Endothelial cell of umbilical vein (primary cell): Measurements from ENCODE around the gene SRD5A1.

ENCODE experiments used
- CTCF ChIP-seq, 2 donors: IDR thresholded peaks; 1 replicate in 1 of 2; 2 replicates in 1 of 2; pipeline ENCODE4 v1.5.1; 2011; ENCODE audit warnings: low read length in 2 of 2, mild to moderate bottlenecking in 2 of 2, moderate library complexity in 2 of 2, control low read depth in 1 of 2, inconsistent platforms in 1 of 2, low read depth in 1 of 2; ENCODE audit not compliant: insufficient read depth in 1 of 2; ENCODE audit errors: extremely low read depth in 1 of 2
- EZH2 ChIP-seq: IDR thresholded peaks from 2 replicates; pipeline ENCODE4 v1.6.1; 2012; ENCODE audit warnings: borderline replicate concordance, low read depth, mild to moderate bottlenecking, moderate library complexity, low read length, inconsistent platforms; ENCODE audit not compliant: severe bottlenecking
- POLR2A ChIP-seq: IDR thresholded peaks from 2 replicates; pipeline ENCODE4 v1.6.1; 2012; ENCODE audit warnings: low read depth, mild to moderate bottlenecking, control low read depth, low read length
- POLR2AphosphoS5 ChIP-seq: IDR thresholded peaks from 2 replicates; pipeline ENCODE4 v1.6.1; 2012; ENCODE audit warnings: low read depth, mild to moderate bottlenecking, control low read depth, low read length, moderate library complexity; ENCODE audit not compliant: insufficient read depth

DNA sequence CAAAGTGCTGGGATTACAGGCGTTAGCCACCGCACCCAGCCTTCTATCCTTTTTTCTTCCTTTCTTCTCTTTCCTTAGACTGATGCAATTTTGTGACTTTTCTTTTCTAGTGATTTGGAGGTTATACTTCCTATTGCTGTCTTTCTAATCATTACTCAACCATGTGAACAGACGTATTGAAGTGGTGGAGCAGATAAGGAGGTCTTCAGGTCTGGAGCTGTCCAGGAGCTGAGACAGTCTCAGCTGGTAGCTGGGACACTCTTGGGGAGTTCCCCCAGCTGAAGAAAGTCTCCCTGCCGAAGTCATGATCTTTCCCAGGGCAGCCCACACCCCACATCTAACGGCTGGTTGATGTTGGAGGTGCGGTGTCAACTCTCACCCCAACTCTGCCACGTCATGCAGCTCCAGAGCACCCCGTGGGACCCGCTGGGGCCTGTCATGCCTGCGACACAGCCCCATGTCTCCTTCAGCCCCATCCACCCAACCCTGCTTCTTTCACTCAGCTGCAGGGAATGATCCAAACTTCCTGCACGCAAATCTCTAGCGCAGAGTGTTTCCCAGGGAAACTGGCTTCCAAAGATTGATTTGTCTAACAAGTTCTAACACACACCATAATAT, 41.5 kb upstream of the SRD5A1 start:
- TF ChIP-seq CTCF (IDR thresholded peaks at IDR 0.05; ENCODE audit: extremely low read depth in 1 of 2, insufficient read depth in 1 of 2, low read depth in 1 of 2, low read length in 2 of 2) (no peak), POLR2A (no peak), POLR2AphosphoS5 (no peak), EZH2 (no peak)
